Activated CD4-positive, CD25-positive, alpha-beta regulatory T cell treated with anti-CD3 and anti-CD28 coated beads, Interleukin-2, amount 50 U/mL, for 72 hours (primary cell): ENCODE data around the gene KIF1A.

ENCODE experiments used
- DNase-seq: peaks from one replicate; pipeline ENCODE4 v3.0.0; 2021

KIF1A gene

DNA sequence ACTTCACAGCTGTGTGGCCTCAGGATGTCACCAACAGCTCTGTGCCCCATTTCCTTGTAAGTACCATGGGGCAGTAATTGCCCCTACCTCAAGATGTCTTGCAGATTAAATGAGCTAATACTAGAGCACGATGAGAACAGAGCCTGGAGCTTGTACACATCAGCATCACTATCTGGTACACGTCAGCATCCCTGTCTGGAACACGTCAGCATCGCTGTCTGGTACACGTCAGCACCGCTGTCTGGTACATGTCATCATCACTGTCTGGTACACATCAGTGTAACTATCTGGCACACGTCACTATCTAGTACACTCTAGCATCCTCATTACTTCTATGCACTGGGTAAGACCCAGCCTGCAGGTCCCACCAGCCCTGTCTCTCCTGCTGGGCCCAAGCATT is 91.2 kb downstream of the KIF1A start:
- no peak for DNase-seq

DNA sequence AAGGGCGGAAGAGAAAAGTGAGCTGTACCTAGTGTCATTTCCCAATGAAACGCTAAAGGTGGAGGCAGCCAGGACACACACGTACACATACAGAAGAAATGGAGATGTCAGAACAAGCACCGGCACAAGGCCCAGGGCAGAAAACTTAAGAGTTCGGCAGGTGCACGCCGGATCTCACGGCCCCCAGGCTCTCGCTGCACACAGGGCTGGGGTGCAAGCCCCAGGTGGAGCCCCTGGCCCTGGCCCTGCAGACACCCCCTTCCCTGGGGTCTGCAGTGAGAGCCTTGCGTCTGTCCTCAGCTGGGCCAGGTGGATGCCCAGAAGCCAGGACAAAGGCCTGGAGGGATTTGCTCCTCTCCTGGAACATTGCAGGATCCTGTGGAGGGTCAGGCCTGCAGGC is 91.7 kb downstream of the KIF1A start:
- no peak for DNase-seq

DNA sequence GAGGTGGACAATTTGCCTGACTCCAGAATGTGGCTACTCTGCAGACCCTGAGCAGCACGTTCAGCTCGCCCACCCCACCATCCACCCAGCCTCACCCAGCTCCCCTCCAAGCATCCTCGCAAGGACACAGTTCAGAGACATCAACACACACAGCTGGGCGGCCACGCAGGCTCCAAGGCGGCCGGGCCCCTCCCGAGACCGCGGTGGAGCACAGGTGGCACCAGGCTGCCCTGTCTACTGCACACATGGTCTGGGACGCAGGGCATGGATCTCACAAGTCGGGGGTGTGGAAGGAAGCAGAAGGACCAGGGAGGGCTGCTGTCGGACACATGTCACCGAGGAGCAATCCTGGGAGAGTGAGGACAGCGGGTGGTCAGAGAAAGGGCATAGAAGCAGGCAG is 92.1 kb downstream of the KIF1A start:
- DNase-seq: no peak

DNA sequence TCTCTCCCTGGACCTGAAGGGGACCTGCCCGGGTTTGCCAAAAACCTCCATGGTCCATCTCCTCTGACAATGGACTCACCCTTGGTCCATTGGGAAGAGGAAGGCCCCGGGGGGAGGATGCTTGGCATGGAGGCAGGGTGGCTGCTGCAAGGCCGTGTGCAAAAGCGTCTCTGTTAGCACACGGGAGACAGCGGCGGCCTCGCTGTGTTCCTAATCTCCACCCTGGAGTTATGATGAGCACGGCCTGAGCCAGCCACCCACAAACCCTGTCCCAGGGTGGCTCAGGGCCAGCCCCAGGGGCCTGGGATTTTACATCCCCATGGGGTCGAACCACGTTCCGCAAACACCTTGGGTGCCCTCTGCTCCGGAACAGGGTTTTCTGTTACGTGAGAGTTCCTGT is 92.6 kb downstream of the KIF1A start:
- no peak for DNase-seq

DNA sequence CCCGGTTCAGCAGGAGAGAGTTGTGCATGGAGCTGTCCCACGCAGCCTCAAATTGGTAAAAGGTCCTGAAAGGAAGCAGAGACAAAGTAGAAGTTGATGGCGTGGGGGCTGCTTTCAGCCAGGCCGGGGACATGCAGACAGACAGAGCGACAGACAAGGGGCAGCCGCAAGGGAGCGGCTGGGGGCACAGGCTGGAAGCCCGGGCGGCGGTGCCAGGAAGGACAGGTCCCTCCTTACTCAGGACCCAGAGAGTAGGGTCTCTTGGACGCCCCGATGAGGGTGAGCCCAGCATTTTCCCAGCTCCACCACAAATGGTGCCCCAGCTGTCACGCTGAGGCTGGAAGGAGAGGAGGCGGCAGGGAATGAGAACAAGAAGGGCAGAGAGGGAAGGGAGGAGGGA is 93.1 kb downstream of the KIF1A start:
- DNase-seq: no peak

DNA sequence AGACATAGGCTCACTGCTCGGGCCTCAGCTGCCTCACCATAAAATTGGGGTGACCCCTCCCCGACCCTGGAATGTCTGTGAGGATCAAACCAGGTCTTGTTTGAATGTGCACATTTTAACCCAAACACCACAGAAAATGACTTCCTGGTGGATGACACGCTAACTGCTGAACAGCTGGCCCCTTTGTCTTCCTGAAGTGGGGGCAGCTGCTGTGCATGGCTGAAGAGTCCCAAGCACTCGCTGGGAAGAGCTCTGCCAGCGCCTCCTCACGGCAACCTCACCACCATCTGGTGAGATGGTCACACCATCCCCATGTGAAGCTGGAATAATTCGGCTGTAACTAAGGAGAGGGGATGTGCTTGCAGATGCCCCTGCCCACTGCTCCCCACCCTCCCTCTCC is 94.3 kb downstream of the KIF1A start:
- no peak for DNase-seq

DNA sequence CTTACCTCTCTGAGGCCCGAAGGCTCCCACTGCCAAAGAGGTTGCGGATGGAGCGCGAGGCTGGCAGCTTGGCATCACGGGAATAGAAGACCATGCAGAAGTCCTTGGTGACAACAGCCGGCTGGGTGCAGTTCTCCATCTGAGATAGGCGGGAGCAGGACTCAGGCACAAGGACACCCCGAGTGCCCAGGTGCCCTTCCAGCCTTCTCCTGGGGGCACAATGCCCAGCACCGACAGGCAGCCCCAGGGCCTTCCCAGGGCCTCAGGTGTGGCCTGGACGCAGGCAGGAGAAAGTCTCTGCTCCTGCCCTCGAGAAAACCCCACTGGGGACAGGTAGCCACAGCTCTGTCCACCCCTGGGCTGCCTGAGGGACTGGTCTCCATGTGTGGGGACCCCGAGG is 94.8 kb downstream of the KIF1A start:
- DNase-seq: no peak

DNA sequence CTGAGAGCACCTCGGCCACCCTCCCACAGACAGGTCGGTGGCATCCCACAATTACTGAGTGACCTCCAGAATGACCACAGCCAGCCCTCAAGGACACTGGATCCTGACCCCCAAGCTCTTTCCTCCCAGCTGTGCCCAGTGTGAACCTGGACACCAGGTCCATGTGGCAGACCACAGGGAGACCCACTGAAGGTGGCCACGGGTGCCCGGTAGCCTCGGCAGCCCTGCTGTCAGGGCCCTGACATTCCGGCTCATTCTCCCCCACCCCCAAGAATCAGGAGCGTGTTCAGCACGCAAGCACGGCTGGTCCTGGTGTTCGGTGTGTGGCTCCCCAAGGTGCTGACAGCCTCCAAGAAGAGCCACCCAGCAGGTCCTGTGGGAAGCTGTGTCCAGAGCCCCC is 95.6 kb downstream of the KIF1A start:
- DNase-seq: no peak

DNA sequence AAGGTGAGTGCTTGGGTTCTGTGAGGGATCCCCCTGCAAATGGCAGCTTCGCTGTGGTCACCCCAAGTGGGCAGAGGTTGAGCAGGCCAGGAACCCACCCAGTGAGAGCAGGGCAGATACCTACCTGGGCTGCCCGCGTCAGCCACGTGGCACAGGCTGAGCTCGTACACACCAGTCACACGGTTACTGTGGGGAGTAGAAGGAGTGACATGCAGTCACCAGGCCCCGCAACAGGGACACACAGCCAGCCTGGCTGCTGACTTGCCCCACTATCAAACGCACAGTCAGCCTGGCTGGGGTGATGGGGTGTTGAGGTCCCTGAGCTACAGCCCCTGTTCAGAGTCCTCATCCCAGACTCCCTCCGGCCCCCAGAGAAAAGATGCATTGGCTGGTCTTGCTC is 96.2 kb downstream of the KIF1A start:
- DNase-seq: no peak

DNA sequence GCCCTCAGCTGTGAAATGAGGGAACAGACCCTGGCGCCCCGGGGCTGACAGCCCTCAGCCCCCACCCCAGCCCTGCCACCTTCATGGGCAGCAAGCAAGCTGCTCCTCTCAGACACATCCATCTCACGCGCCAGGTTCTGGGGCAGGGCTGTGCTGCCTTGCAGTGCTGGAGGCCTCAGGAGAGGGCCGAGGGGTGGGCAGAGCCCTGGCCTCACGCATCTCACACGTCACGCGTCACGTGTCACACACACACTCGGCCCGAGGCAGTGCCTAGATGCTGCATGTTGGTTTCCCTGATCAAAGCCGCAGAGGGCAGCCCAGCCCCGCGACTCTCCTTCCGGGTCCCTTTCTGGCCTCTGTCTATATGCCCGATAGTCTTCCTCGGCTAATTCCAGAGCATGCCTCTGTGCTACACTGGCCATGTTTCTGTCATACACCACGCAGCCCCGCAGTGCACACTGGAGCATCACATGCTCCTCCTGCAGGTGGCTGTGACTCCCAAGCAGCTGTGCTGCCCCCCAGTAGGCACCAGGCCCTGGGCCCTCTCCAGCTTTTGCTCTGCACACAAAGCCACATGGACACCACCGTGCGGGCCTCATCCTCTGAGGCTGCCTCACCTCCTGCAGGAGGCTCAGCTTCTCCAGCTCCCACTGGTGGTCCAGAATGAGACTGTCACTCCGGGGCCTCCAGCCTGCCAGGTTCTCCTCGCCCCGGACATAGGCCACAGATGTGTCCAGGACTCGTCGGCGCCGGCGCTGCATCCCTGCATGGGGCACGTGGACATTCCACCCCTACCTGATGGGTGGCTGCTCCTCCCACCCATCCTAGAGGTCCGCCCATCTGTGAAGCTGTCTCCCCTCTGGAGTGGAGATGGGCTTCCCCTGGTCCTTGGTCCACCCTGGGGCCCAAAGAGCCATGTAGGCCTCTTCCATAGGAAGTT is 97.0 kb downstream of the KIF1A start:
- DNase-seq: no peak

DNA sequence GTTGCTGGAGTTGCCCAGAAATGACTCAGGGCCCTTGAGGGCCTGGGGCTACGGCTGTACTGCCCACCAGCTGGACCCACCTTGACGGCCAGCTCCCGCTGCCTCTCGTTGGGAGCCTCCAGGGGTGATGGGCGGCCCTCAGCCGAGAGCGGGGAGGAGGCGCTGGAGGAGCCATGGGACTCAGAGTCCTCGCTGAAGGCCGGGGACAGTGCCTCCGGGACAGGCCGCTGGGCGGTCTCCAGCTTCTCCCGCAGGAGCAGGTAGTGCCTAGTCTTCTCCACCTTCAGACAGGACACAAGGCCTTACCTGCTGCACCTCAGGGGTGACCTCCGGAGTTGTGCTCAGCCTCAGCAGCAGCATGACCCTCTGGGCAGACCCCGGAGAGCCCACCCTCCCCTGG is 97.6 kb downstream of the KIF1A start:
- no peak for DNase-seq

DNA sequence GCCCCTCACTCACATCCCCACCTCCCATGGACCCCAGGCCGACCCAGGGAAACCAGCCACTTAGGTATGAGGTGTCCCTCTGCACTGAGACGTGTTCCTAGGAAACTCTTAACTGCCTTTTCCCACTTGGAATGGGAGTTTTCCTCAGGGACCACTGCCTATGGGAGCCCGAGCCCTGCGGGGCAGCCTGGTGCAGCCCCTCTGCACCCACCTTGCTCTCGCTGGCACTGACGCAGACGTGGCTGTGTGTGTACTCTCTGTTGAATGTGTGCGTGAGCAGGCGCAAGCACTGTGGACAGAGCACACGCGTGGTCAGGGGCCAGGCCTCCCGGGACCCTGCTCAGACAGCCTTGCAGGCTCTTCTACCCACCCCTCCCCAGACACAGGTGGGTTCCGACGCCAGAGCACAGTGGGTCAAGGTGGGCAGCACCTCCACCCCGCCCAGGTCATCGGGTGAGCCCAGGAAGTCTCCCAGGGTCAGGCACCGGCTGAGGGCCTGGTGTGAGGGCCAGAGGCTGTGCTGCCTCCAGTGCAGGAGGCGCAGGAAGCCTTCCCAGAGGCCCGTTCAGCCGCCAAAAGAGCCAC is 98.3 kb downstream of the KIF1A start:
- DNase-seq: no peak

DNA sequence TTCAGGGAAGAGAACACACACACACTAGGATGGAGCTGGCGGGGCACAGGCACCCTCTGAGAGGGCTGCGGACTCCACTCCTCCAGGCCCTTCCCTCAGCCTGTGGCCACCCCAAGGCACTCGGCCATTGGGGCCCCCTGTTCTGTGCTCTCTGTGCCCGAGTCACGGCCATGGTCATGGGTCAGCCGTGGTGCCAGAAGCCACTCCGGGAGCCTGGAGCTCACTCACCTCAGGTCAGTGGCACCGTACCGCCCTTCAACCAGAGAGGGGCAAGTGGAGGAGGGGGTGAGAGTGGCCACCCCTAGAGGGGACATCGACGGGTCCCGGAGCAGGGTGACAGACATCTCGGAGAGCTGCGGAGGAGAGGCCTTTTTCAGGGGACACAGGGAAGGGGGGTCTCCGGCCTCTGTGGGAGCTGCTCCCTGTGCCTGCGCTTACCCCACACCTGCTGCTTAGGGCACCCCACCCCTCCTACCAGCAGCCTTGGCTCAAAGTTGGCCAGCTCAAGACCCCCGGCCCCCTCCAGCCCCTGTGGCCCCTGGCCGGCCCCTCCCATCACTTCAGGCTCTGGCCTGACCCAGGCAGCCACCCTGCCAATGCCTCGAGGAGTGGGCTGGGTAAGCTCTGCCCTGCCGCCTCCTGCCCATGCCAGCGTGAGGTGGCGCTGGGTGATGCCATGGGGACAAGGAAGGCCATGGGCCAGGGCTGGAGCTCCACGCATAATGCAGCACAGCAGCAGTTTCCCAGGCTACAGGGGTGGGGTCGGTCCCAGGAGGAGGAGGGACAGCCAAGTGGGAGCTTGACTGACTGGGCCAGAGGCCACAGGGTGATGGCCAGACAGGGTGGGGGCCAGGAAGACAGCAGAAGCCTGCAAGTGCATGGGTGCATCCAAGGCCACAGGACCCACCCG is 99.1 kb downstream of the KIF1A start:
- no peak for DNase-seq

DNA sequence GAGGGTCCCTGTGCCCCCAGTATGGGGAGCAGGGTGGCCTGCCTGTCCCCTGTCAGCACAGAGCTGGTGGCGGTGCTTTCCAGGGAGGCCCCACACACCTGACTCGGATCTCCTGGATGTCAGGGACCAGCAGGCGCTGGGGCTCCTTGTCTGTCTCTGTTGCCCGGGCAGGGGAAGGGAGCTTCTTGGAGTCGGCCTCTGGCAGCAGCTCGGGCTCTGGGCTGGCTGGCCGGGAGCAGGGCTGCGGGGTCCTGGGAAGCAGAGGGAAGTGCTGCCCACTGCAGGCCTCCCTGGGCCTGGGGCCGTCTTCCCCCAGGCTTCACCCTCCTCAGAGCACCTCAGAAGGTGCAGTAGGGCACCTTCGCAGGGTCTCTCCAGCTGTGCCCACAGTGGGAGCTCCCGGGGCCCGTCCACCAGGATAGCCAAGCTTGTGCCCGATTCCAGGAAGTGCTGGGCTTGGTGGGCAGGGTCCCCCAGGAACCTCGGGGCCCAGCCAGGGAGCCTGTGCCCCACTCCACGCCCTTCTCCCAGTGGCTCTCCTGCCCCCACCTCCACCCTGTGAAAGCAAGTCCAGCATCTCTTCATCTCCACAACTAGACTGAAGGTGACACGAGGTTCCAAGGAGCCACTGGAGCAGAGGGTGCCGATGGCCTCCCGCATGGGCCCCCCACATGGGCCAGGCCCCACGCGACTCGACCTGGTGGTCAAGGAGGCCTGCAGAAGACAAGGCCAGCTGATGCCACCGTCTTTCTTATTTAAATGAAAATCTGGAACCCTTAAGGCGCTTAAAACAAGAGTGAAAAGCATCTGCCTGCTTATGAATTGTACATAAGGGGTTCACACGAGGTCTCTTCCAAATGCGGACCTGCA is 100.1 kb downstream of the KIF1A start:
- no peak for DNase-seq

DNA sequence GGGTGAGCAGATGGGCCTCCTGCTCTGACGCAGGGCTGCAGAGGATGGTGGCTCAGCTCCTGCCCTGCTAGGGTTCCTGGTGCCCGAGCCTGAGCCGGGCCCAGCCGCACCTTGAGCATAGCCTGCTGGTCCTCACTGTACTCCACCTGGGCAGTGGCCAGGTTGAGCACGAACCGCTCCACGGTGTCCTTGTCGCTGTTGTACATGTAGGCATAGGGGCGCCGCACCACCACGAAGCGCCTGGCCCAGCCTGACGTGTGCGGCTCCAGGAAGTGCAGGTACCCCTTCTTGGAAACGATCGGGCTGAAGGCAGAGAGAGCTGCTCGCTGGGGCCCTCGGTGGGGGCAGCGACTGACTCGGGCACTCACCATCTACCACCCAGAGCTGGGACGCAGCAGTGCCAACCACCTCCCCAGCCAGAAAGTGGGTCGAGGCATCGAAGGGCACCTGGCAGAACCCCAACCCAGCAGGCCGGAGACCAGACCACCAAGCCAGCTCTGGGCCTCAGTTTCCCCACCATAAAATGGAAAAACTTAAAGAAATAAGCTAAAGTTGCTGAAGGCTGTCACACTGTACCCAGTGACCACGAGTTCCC is 101.0 kb downstream of the KIF1A start:
- DNase-seq: no peak

DNA sequence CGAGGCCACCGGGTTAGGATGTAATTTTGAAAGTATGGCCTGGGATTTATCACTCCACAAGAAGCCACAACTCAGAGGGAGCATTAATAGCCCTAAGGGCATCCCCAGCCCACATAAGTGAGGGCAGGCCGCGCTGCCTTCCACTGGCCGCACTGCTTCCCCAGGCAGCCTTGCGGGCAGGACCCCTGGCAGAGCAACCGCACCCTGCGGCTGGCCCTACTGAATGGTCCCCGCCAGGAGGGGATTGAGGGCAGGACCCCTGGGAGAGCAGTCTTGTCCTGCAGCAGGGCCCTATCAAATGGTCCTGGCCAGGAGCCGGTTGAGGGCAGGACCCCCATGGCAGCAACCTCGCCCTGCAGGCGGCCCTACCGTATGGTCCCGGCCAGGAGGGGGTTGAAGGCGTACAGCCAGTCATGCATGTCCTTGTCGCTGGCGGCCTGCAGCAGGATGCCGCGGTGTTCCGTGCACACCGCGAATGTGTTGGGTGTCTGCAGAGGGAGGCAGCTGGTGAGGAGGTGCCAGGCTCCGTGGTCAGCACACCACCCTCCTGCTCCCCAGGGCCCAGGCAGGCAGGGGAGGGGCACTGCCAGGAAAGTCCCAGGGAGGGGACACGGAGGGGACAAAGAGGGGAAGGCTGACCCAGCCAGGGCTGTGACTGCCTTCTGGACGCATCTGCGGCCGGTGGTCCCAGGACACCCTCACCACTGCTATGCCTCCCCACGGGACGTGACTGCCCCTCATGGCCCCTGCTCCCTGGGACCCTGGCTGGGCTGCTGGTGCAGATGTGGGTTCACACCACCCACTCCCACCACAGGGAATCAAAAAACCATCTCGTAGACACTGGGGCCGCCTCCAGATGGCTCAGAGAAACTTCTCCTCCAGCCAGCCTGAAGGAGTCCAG is 102.1 kb downstream of the KIF1A start:
- no peak for DNase-seq

DNA sequence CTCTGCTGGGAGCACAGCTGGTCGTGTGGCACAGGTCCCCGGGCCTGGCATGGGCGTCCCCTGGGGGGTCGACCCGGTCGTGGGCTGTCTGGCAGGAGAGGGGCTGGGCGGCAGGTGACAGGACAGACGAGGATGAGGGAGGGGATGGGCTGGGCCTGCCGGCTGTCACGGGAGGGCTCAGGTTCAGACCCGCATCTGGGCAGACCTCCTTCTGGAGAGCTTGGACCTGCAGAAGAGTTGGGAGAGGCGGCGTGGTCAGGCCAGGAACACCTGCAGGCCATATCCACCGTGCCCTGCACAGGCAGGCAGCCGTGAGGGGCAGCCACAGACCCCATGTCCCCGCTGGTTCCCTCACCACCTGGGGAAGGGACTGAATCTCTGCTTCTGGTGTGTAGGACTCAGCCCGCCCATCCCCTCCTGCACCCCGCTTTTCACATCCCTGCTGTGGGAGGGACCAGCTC is 102.8 kb downstream of the KIF1A start:
- no peak for DNase-seq

DNA sequence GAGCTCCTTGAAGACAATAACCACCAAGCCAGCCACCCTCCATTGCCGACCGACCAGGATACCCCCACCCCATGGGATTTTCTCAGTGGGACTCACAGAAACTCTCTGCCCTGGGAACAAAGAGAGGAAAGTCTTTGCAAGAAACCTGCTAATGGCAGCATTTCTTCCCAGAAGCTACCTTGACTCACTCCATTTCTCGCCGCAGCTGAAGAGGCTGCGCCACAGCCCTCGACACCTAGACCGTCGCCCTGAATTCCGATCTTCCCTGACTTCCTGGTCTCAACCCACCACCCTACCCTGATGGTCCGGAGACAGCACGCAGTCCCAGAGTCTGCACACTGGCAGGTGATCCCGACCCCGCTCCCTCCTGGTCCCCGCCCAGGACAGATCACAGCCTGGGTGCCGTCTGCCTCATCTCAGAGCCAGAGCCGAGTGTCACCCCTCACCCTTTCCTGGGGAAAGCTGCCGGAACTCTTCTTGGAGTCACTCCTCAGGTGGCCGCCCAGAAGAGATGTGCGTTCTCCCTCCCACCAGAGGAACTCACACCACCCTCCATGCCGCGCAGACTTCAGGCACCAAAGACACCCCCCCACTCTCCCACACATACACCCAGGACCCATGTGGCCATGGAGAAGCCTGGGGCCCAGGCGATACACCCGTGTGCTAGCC is 103.8 kb downstream of the KIF1A start:
- DNase-seq: no peak

DNA sequence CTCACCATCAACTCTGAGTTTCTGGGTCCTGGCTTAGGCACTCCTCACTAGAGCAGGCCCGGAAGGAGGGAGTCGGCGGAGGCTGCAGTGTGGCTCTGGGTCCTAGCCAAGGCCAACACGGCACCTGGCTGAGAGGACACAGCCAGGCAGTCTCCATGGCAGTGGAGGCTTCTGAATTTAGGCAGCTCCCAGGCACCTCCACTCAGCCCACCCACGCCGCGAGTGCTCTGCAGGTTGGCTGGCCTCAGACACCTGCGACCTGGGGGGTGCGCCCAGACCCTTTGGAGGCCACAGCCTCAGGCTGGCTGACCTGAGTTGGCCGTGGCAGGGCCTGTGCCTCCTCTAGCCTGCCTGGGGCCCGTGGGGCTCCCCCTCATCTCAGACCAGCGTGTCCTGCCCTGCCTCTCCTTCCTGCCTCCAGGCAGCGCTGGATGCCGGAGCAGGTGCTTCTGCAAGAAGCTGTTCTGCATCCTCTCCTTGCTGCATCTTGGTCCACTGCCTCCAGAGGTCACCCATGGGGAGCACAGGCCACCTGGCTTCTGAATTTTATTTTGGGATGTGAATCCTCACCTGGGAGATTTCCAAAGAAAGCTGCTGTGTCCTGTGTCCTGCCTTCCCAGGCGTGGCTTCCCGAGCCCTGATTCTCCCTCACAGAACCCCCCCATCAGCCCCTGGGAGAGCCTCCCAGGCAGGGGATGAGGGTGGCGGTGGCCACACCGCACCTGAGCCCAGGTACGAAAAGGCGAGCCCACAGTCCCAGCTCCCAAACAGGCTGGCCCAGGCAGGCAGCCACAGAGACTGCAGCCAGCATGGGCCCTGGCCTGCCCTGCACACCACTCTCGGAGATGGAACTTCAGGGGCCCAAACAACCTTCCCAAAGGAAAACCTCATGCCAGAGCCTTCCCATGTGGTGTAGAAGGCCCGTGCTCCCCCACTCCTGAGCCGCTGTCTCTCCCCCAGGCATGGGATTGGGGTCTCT is 105.0 kb downstream of the KIF1A start:
- no peak for DNase-seq
